ENCODE data around the gene GRIK4.

The GRIK4 gene

DNA sequence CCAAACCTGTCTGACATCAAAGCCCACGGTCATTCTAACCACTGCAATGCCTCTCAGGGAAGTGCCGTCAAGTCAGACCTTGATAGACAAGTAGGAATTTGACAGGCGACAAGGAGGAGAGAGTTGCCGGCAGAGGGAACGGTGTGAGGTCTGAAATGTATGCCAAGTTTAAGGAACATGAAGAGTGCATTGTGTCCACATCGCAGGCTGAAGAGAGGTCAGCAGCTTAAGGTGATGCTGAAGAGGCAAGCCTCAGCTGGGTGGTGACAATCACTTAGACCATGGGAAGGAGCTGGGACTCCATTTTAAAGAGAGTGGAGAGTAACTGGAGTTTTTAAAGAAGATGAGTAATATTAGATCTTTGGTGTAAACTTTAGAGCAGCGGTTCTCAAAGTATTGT lies 407.5 kb downstream of the GRIK4 start:
- DNase-seq (ENCODE audit: low read depth): no peak
- no peak overlapping the region for H3K4me3 ChIP-seq (ENCODE audit: low read length)
- TF ChIP-seq, protein P1, sequence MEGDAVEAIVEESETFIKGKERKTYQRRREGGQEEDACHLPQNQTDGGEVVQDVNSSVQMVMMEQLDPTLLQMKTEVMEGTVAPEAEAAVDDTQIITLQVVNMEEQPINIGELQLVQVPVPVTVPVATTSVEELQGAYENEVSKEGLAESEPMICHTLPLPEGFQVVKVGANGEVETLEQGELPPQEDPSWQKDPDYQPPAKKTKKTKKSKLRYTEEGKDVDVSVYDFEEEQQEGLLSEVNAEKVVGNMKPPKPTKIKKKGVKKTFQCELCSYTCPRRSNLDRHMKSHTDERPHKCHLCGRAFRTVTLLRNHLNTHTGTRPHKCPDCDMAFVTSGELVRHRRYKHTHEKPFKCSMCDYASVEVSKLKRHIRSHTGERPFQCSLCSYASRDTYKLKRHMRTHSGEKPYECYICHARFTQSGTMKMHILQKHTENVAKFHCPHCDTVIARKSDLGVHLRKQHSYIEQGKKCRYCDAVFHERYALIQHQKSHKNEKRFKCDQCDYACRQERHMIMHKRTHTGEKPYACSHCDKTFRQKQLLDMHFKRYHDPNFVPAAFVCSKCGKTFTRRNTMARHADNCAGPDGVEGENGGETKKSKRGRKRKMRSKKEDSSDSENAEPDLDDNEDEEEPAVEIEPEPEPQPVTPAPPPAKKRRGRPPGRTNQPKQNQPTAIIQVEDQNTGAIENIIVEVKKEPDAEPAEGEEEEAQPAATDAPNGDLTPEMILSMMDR (conservative IDR thresholded peaks at IDR 0.05; ENCODE audit: low read depth, low read length): no peak

DNA sequence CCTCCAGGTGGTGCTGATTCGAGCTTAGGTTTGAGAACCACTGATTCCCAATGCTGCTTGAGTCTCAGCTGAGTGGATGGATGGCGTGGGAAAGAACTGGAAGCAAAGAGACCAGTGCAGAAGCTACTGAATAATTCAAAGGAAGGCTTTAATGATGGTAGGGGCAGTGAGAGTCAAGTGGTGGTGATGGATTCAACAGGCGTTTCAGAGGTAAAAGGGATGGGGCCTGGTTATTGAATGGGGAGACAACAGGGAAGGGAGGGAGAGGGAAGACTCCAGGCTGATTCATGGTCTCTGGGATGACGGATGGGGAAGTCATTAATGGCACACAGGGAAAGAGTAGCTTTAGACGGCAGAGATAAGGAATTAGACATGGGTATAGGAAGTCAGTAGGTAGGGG lies 408.0 kb downstream of the GRIK4 start:
- TF ChIP-seq, protein P1 (conservative IDR thresholded peaks at IDR 0.05; ENCODE audit: low read depth, low read length): no peak
- no peak overlapping the region for H3K4me3 ChIP-seq (ENCODE audit: low read length)
- no peak for DNase-seq (ENCODE audit: low read depth)

DNA sequence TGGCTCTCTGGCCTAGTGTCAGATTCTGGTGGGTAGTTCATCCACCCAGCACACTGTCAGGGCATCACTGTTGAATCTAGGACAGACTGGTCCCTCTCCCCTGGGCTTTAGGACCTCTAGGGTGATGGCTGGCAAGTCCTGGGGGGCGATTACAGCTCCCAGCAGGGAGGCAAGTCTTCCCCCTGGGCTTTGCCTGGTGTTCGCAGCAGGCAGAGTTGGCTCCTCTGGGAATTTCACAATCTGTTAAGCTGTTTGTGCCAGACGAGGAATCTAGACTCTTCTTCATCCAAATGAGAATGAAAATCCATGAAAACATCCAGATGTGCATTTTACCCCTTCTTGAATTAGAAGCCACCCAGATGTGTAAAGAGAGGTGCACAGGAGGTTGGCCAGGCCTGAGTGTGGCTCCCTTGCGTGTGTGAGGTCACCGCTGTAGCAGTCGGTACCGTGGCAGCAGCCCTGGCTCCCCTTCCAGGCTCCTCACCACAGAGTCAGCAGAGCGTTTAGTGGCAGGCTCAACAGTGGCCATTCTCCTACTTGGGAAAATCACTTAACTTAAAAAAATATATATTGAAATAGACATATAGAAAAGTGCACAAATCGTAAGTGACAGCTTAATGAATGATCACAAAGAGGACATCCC lies 412.4 kb downstream of the GRIK4 start:
- H3K4me3 ChIP-seq (ENCODE audit: low read length): no peak overlapping the region
- TF ChIP-seq, protein P1 (conservative IDR thresholded peaks at IDR 0.05; ENCODE audit: low read depth, low read length): no peak
- DNase-seq (ENCODE audit: low read depth): no peak

DNA sequence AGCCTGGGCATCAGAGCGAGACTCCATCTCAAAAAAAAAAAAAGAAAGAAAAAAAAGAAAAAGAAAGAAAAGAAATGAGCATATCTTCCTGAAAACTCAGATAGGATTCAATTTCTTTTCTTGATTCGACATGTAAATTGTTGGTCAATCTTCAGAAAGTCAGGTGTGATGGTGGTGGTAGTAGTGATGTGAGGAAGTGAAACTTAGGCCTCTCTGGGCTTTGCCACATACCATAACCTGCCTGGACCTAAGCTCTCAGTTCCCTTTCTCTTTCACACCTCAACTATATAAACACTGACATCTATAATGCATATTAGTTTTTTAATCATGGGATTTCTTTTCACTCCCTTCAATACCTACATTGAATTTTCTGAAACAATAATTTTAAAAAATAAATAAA lies 414.4 kb downstream of the GRIK4 start:
- TF ChIP-seq, protein P1 (conservative IDR thresholded peaks at IDR 0.05; ENCODE audit: low read depth, low read length): no peak
- no peak overlapping the region for H3K4me3 ChIP-seq (ENCODE audit: low read length)
- no peak for DNase-seq (ENCODE audit: low read depth)

DNA sequence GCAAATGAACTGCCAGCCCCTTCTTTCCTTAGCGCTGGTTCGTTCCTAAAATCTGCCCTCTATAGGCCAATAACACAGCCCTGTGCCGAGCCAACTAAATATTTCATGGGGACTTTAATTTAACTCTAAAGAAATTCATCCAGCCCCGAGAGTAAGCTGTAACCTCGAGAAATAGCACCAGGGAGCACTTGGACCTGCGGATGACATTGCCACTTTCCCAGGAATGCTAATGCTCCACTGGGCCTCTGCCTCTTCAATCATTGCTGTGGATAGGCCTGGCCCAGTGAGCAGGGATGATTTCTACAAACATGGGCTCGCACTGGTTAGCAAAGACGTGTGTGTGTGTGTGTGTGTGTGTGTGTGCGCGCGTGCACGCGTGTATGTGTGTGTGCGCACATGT lies 417.1 kb downstream of the GRIK4 start:
- H3K4me3 ChIP-seq (ENCODE audit: low read length): no peak overlapping the region
- DNase-seq (ENCODE audit: low read depth): no peak
- TF ChIP-seq, protein P1 (conservative IDR thresholded peaks at IDR 0.05; ENCODE audit: low read depth, low read length): no peak

DNA sequence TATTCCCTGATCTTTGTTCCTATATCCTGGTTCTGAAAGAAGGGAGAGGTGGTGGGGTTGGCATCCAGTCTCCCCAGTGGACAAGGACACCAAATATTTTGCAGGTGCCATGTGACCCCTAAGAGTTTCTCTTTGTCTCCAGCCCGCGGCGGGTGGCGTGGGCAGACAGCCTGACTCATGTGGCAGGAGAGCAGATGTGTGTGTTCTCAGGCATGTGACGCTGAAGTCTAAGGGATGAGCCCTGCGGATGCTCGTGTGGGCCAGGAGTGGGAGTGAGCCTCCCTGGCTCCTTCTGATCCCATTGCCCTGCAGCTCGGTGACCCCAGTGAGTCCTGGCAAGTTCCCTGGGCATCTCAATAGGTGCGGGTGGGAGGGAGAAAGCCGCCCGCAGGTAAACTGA lies 417.5 kb downstream of the GRIK4 start:
- no peak overlapping the region for H3K4me3 ChIP-seq (ENCODE audit: low read length)
- DNase-seq (ENCODE audit: low read depth): no peak
- TF ChIP-seq, protein P1 (conservative IDR thresholded peaks at IDR 0.05; ENCODE audit: low read depth, low read length): no peak

DNA sequence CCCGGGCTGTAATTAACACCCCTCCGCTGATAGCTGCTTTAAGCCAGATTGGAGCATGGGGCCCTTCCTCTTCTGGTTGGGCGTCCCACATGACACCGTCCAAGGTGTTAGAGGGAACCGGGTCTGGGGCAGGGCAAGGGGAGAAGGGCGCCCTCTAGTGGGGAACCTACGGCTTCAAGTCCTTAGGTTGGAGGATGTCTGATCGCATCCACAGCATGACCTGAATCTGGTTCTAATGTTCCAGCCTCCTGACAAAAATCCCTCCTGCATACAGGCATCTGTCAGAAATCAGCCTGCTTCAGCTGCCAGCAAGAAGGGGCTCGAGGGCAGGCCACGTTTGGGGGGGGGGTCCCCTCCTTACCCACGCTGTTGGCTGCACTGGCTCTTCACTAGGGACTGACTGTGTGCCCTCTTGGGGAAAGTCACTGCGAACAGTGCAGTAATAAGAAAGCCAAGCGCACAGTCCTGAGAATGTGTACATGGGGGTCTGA lies 418.2 kb downstream of the GRIK4 start:
- no peak overlapping the region for H3K4me3 ChIP-seq (ENCODE audit: low read length)
- TF ChIP-seq, protein P1 (conservative IDR thresholded peaks at IDR 0.05; ENCODE audit: low read depth, low read length): peak; percentile 77
- DNase-seq (ENCODE audit: low read depth): peak; percentile 14

Measured in retinal pigment epithelial cell (primary cell).